Measurements from ENCODE around the gene RNASE2. TPM values are rescaled to one million over a fixed set of nuclear protein-coding genes. Genes with fewer than 3 reads are reported as not detected.
"Not testable (repeated sequence)": the region's sequence is repeated elsewhere in the genome, so short reads cannot be mapped to it uniquely, and the experiment has no call there.

The RNASE2 gene
- polyA plus RNA-seq, 3 donors: 100 to 483 (median 307) TPM

DNA sequence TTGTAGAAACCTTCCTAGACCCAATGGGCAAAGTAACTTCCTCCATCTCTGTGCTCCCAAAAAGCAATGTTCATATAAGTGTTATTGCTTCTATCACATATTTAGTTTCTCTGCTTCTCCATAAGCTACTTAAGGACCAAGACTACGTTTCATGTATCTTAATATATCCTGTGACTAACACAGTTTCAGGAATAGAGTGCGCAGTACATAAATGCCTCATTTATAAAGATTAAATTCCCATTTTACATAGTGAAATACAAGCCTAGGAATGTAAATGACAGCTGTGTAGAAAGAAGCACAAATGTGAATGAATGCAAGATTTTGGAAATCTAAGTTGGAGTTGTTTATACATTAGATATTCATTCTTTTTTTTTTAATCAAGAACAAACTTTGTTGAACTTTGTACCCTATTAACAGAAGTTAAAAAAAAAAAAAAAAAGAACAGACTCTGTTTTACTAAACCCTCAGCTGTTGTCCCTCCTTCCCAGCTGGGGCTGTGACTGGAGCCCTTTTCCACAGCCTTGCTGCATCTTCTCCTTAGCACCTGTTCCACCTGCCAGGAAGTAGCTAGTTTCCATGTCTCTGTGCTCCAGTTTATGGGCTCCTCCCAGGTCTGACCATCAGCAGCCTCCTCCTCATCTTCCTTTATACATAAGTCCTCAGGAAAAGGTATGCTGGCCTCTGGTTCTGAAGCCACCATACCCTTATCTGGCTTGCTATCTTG lies 27.5 kb downstream of the RNASE2 start:
- no peaks in the 10 kb centered on the region for H3K36me3 ChIP-seq (replicated peaks in 1 of 2; ENCODE audit: control insufficient read depth in 1 of 2, insufficient read depth in 2 of 2, low read length in 2 of 2)
- H3K79me2 ChIP-seq (ENCODE audit: insufficient read depth, low read length): no peaks in the 10 kb centered on the region
- H3K9me3 ChIP-seq (replicated peaks in 1 of 2; ENCODE audit: control insufficient read depth in 1 of 2, insufficient read depth in 1 of 2, low read length in 2 of 2): no peaks in the 10 kb centered on the region
- no peak overlapping the region for H3K9ac ChIP-seq (ENCODE audit: insufficient read depth, low read length, poor library complexity, severe bottlenecking)
- no peak overlapping the region for H3K27ac ChIP-seq (ENCODE audit: low read depth in 1 of 2, low read length in 2 of 2)
- H3K4me3 ChIP-seq (replicated peaks in 1 of 3; ENCODE audit: low read depth in 2 of 3, low read length in 3 of 3): no peak overlapping the region
- TF ChIP-seq, protein P1, sequence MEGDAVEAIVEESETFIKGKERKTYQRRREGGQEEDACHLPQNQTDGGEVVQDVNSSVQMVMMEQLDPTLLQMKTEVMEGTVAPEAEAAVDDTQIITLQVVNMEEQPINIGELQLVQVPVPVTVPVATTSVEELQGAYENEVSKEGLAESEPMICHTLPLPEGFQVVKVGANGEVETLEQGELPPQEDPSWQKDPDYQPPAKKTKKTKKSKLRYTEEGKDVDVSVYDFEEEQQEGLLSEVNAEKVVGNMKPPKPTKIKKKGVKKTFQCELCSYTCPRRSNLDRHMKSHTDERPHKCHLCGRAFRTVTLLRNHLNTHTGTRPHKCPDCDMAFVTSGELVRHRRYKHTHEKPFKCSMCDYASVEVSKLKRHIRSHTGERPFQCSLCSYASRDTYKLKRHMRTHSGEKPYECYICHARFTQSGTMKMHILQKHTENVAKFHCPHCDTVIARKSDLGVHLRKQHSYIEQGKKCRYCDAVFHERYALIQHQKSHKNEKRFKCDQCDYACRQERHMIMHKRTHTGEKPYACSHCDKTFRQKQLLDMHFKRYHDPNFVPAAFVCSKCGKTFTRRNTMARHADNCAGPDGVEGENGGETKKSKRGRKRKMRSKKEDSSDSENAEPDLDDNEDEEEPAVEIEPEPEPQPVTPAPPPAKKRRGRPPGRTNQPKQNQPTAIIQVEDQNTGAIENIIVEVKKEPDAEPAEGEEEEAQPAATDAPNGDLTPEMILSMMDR (IDR thresholded peaks at IDR 0.05): no peak
- Mint-ChIP-seq H3K27me3 (ENCODE audit: low read depth in 3 of 3) (peaks cover 1 to 6% (median 3%) of the 10 kb centered on the region in 3 donors), H3K9me3 (peaks cover 0 to 1% (median 0%) of the 10 kb centered on the region in 7 donors), H3K27ac (no peak overlapping the region), H3K4me3 (no peak overlapping the region), H3K4me1 (peaks cover 28% of the 10 kb centered on the region), H3K36me3 (no peaks in the 10 kb centered on the region)
- H4K20me1 ChIP-seq (ENCODE audit: insufficient read depth, low read length): no peaks in the 10 kb centered on the region
- no peak overlapping the region for H3K4me2 ChIP-seq (replicated peaks; ENCODE audit: extremely low read depth, low read length, poor library complexity, severe bottlenecking)
- H3K27me3 ChIP-seq (ENCODE audit: control insufficient read depth in 2 of 2, insufficient read depth in 2 of 2, low read length in 2 of 2): no peaks in the 10 kb centered on the region
- H2AFZ ChIP-seq (ENCODE audit: insufficient read depth, low read depth, low read length, poor library complexity, severe bottlenecking): no peak overlapping the region
- H3K4me1 ChIP-seq (ENCODE audit: control insufficient read depth in 1 of 2, insufficient read depth in 2 of 2, low read length in 2 of 2): peaks cover 35 to 39% of the 10 kb centered on the region in 2 donors
- no peak for DNase-seq
- intact Hi-C loops (cut with micrococcal nuclease): no loop called here
- WGBS (ENCODE audit: insufficient coverage): no CpG with 5 or more reads among the region's 2 CpGs

GRCh38 chr14:20985650-20986049 lies 30.4 kb downstream of the RNASE2 start:
- peak overlapping the region; percentile 34 for H3K4me2 ChIP-seq (replicated peaks; ENCODE audit: extremely low read depth, low read length, poor library complexity, severe bottlenecking)
- H3K79me2 ChIP-seq (ENCODE audit: insufficient read depth, low read length); H3K27me3 ChIP-seq (ENCODE audit: control insufficient read depth in 2 of 2, insufficient read depth in 2 of 2, low read length in 2 of 2); H3K27me3 Mint-ChIP-seq (ENCODE audit: low read depth in 3 of 3); H4K20me1 ChIP-seq (ENCODE audit: insufficient read depth, low read length); H3K9ac ChIP-seq (ENCODE audit: insufficient read depth, low read length, poor library complexity, severe bottlenecking); H3K36me3 Mint-ChIP-seq; H3K9me3 ChIP-seq (replicated peaks in 1 of 2; ENCODE audit: control insufficient read depth in 1 of 2, insufficient read depth in 1 of 2, low read length in 2 of 2); intact Hi-C loops (cut with micrococcal nuclease); H3K9me3 Mint-ChIP-seq; H3K36me3 ChIP-seq (replicated peaks in 1 of 2; ENCODE audit: control insufficient read depth in 1 of 2, insufficient read depth in 2 of 2, low read length in 2 of 2); H2AFZ ChIP-seq (ENCODE audit: insufficient read depth, low read depth, low read length, poor library complexity, severe bottlenecking): not testable (repeated sequence)
- WGBS (ENCODE audit: insufficient coverage): 30% methylated on average over 2 of the region's 4 CpGs
- DNase-seq: peak in 2 of 3 donors; percentile 44 to 57
- H3K27ac ChIP-seq (ENCODE audit: low read depth in 1 of 2, low read length in 2 of 2): peak overlapping the region; percentile 8 to 81
- Mint-ChIP-seq H3K4me3 (peak overlapping the region in 1 of 2 donors; percentile 33), H3K27ac (peak overlapping the region; percentile 44 to 93 (median 88)), H3K4me1 (peaks cover 49% of the 10 kb centered on the region)
- peak overlapping the region in 1 of 3 experiments; percentile 28 for H3K4me3 ChIP-seq (replicated peaks in 1 of 3; ENCODE audit: low read depth in 2 of 3, low read length in 3 of 3)
- H3K4me1 ChIP-seq (ENCODE audit: control insufficient read depth in 1 of 2, insufficient read depth in 2 of 2, low read length in 2 of 2): peaks cover 51 to 64% of the 10 kb centered on the region in 2 donors

All from CD14-positive monocyte (primary cell).